HL-60 (cell line): ENCODE results near the gene ATP2B2.

Source experiments
- DNase-seq, 2 experiments: peaks; one replicate each; pipeline ENCODE4 v3.0.0-alpha.2; 2010 to 2020; ENCODE audit warnings: low read depth in 1 of 2, low spot score in 1 of 2
- H3K27ac ChIP-seq: fragments of 250-450 bp; sonication (Bioruptor Pico); replicated peaks from 2 replicates; pipeline ENCODE4 v1.5.1; 2020; ENCODE audit warnings: mild to moderate bottlenecking, moderate library complexity
- H3K27me3 ChIP-seq: fragments of 250-450 bp; sonication (Bioruptor Pico); 2 replicates; pipeline ENCODE4 v1.5.1; 2021; ENCODE audit warnings: mild to moderate bottlenecking, moderate library complexity; ENCODE audit not compliant: insufficient read depth, poor library complexity, severe bottlenecking
- H3K4me3 ChIP-seq: replicated peaks from 2 replicates; pipeline ENCODE4 v1.5.1; 2011; ENCODE audit warnings: mild to moderate bottlenecking, control low read depth, low read length; ENCODE audit not compliant: insufficient read depth
- CTCF ChIP-seq: IDR thresholded peaks from one replicate; pipeline ENCODE4 v1.5.1; 2011; ENCODE audit warnings: low read length, control low read depth, inconsistent platforms; ENCODE audit not compliant: insufficient read depth
- GABPA ChIP-seq: IDR thresholded peaks from 2 replicates; pipeline ENCODE4 v1.6.1; 2012; ENCODE audit warnings: low read depth
- POLR2AphosphoS5 ChIP-seq: IDR thresholded peaks from 2 replicates; pipeline ENCODE4 v1.6.1; 2012; ENCODE audit warnings: low read depth
- REST ChIP-seq: IDR thresholded peaks from 2 replicates; pipeline ENCODE4 v1.6.1; 2012; ENCODE audit warnings: low read depth; ENCODE audit not compliant: insufficient replicate concordance
- SPI1 ChIP-seq: IDR thresholded peaks from 2 replicates; pipeline ENCODE4 v1.6.1; 2012; ENCODE audit warnings: low read depth, mild to moderate bottlenecking, borderline replicate concordance

The ATP2B2 gene

GRCh38 chr3:10532939-10533736 lies 27.8 kb upstream of the ATP2B2 start:
- H3K4me3 ChIP-seq = no peak overlapping the region
- DNase-seq = no peak
- TF ChIP-seq POLR2AphosphoS5 (no peak), REST (no peak), SPI1 (no peak), GABPA (no peak), CTCF (no peak)
- no peak overlapping the region for H3K27ac ChIP-seq
- peaks cover 5% of the 10 kb centered on the region for H3K27me3 ChIP-seq

GRCh38 chr3:10531031-10531430 lies 25.6 kb upstream of the ATP2B2 start:
- no peaks in the 10 kb centered on the region for H3K27me3 ChIP-seq
- no peak overlapping the region for H3K27ac ChIP-seq
- TF ChIP-seq GABPA (no peak), REST (no peak), CTCF (no peak), SPI1 (no peak), POLR2AphosphoS5 (no peak)
- H3K4me3 ChIP-seq = no peak overlapping the region
- DNase-seq = no peak

- Histone ChIP-seq H3K27ac (no peak overlapping the region), H3K4me3 (no peak overlapping the region), H3K27me3 (no peaks in the 10 kb centered on the region)
- no peak for DNase-seq
- TF ChIP-seq GABPA (no peak), CTCF (no peak), SPI1 (no peak), POLR2AphosphoS5 (no peak), REST (no peak)
Observed at GRCh38 chr3:10530241-10530640, 24.9 kb upstream of the ATP2B2 start.
